Gastrocnemius medialis (tissue), 4 donors: ENCODE results near the gene CLASP1. TPM values are rescaled to one million over a fixed set of nuclear protein-coding genes. Genes with fewer than 3 reads are reported as not detected.

Source experiments
- ATAC-seq, 2 donors: fragments of 150-250 bp; one replicate each; pipeline ENCODE4 v1.9.1; 2016
- DNase-seq, 2 donors: peaks; one replicate each; pipeline ENCODE4 v3.0.0-alpha.2; 2019
- H3K27ac ChIP-seq, 4 donors: fragments of 200-600 bp; sonication (generic); 1 replicate in 1 of 4; 2 replicates in 3 of 4; pipeline ENCODE4 v1.5.1; 2016 to 2018; ENCODE audit warnings: mild to moderate bottlenecking in 2 of 4, moderate library complexity in 1 of 4
- H3K27me3 ChIP-seq, 3 donors: fragments of 200-600 bp; sonication (generic) in 2 of 3; 1 replicate in 1 of 3; 2 replicates in 2 of 3; pipeline versions ENCODE4 v1.5.1 to v1.6.0; 2016 to 2019; ENCODE audit warnings: mild to moderate bottlenecking in 1 of 3, moderate library complexity in 1 of 3
- H3K36me3 ChIP-seq, 2 donors: fragments of 200-600 bp; sonication (generic) in 1 of 2; one replicate each; pipeline ENCODE4 v1.5.1; 2017 to 2018
- H3K4me1 ChIP-seq, 2 donors: fragments of 200-600 bp; sonication (generic) in 1 of 2; one replicate each; pipeline ENCODE4 v1.5.1; 2016 to 2017; ENCODE audit warnings: mild to moderate bottlenecking in 2 of 2
- H3K4me3 ChIP-seq, 4 donors: fragments of 200-600 bp; sonication (generic) in 3 of 4; 1 replicate in 1 of 4; 2 replicates in 3 of 4; pipeline ENCODE4 v1.5.1; 2016 to 2019; ENCODE audit warnings: mild to moderate bottlenecking in 2 of 4
- H3K9me3 ChIP-seq, 3 donors: fragments of 200-600 bp; sonication (generic) in 2 of 3; 1 replicate in 1 of 3; 2 replicates in 2 of 3; pipeline ENCODE4 v1.5.1; 2016 to 2019
- POLR2A ChIP-seq, 2 donors: fragments of 450-650 bp; IDR thresholded peaks; one replicate each; pipeline ENCODE4 v1.6.1; 2017; ENCODE audit warnings: antibody characterized with exemption in 2 of 2, mild to moderate bottlenecking in 2 of 2, moderate library complexity in 2 of 2
- in situ Hi-C, 4 donors: fragments of 200-750 bp; cut with MboI; loops; one replicate each; pipeline versions ENCODE4 v1.15.0 to v1.8.0; 2017; ENCODE audit warnings: low sequenced_read_pairs in 4 of 4
- intact Hi-C: fragments of 100-400 bp; cut with DNase I; formaldehyde crosslinking; loops from one replicate; pipeline ENCODE4 v1.15.1; 2023; ENCODE audit warnings: low total_unique reads
- total RNA-seq, 4 donors: library from RNA; depleted of rRNA; stranded (reverse); fragments of >200 nt; gene quantifications; one replicate each; pipeline versions ENCODE4 v1.1.0 to v1.2.3, GENCODE V29; 2016
- TF ChIP-seq, protein P1 (sequence below), 5 experiments: fragments of 450-650 bp in 3 of 5; fragments of 200-600 bp in 2 of 5; sonication (generic) in 2 of 5; IDR thresholded peaks in 4 of 5; conservative IDR thresholded peaks in 1 of 5; 1 replicate in 4 of 5; 2 replicates in 1 of 5; pipeline ENCODE4 v1.5.1; 2016 to 2019; ENCODE audit warnings: antibody characterized with exemption in 5 of 5, mild to moderate bottlenecking in 3 of 5, moderate library complexity in 3 of 5

Gene CLASP1
- total RNA-seq, 4 donors from 2014 or later = 50.1 to 73.9 (median 61.4) TPM

DNA sequence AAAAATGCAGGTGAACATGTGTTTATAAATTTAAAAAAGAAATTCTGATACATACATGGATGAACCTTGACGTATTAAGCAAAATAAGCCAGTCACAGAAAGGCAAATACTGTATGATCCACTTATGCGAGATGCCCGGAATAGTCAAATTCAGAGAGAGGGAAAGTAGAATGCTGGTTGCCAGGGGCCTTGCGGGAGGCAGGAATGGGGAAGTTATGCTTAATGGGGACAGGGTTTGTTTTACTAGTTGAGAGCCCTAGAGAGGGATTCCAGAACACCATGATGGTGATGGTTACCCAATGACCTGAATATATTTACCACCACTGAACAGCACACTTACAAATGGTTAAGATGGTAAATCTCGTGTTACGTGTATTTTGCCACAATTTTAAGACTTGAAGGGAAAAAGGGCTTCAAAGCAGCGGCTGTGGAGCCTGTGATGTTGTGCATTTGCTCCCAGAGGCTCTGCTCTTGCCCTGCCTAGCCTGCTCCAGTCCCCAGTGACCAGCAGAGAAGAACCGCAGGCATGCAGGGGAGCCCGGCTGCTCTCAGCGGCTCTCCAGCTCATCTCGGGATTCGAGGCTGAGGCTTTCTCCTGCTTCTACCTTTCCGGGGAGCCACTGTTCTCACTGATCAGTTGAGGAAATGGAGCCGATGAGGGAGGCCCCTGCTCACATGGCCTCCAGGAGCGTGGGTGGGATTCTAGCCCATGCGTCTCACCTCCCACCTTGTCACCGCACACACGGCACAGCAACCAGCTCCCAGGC lies 312.6 kb downstream of the CLASP1 start:
- Histone ChIP-seq H3K4me3 (no peak overlapping the region), H3K27ac (no peak overlapping the region), H3K4me1 (peaks cover 3 to 24% of the 10 kb centered on the region in 2 donors), H3K36me3 (peaks cover 0 to 31% of the 10 kb centered on the region in 2 donors), H3K27me3 (no peaks in the 10 kb centered on the region), H3K9me3 (no peaks in the 10 kb centered on the region)
- ATAC-seq = no peak
- TF ChIP-seq, protein P1, sequence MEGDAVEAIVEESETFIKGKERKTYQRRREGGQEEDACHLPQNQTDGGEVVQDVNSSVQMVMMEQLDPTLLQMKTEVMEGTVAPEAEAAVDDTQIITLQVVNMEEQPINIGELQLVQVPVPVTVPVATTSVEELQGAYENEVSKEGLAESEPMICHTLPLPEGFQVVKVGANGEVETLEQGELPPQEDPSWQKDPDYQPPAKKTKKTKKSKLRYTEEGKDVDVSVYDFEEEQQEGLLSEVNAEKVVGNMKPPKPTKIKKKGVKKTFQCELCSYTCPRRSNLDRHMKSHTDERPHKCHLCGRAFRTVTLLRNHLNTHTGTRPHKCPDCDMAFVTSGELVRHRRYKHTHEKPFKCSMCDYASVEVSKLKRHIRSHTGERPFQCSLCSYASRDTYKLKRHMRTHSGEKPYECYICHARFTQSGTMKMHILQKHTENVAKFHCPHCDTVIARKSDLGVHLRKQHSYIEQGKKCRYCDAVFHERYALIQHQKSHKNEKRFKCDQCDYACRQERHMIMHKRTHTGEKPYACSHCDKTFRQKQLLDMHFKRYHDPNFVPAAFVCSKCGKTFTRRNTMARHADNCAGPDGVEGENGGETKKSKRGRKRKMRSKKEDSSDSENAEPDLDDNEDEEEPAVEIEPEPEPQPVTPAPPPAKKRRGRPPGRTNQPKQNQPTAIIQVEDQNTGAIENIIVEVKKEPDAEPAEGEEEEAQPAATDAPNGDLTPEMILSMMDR (IDR thresholded peaks at IDR 0.05 in 4 of 5, conservative IDR thresholded peaks at IDR 0.05 in 1 of 5) = no peak
- no peak for TF ChIP-seq POLR2A (IDR thresholded peaks at IDR 0.05)
- in situ Hi-C loops (loop anchor here in 1 of 4 donors (25.0 kb wide), 1 partner anchor 624 kb away; no protein-coding TSS in a partner anchor), intact Hi-C loops (no loop called here)
- no peak for DNase-seq

DNA sequence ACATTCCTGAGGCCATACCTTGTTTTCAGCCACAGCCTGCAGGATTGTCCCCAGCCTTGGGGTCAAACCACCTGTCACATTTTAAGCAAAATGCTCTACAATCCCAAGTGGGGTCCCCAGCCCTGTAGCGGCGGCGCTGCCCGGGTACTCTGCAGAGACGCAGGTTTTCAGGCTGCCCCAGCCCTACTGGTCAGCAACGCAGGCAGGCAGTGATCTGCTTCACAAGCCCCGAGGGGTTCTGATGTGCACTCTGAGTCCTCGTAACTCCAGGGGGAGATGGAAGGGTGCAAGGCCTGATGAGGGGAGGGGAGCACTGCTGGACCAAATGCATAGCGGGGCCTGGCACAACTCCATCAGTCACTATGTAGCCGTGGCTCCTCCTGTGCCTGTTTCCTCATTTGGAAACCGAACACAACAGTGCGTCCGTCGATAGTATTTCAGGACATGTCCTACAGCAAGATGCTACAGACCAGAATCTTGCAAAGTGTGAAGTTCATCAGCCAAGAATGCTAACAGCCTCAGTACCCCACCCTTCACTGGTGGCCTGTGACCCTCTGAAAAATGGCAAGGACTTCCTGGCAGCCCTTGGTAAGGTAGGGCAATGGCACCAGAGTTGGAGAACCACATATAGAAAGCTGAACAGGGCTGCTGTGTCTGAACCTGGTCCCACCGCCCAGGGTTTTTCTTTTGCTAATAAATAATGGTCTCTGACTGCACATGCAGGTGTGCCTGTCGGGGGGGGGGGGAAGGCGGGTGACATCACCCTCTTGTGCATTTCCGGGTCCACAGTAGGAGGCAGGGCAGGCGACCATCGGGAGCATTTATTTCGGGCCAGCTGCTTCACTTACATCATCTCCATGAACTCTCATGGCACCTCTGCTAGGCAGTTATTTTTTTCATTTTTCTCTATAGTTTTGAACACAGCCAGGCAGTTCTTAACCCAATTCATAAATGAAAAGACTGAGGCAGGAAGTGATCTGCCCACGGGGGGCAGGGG lies 313.7 kb downstream of the CLASP1 start:
- intact Hi-C loops = no loop called here
- in situ Hi-C loops = loop anchor here in 1 of 4 donors (25.0 kb wide), 1 partner anchor 623 kb away; no protein-coding TSS in a partner anchor
- DNase-seq = no peak
- ATAC-seq = peak; percentile 11 to 28
- Histone ChIP-seq H3K27ac (peak overlapping the region in 1 of 4 donors; percentile 68), H3K27me3 (no peaks in the 10 kb centered on the region), H3K4me1 (peaks cover 3 to 24% of the 10 kb centered on the region in 2 donors), H3K36me3 (peaks cover 0 to 22% of the 10 kb centered on the region in 2 donors), H3K4me3 (no peak overlapping the region), H3K9me3 (no peaks in the 10 kb centered on the region)
- no peak for TF ChIP-seq POLR2A (IDR thresholded peaks at IDR 0.05)
- TF ChIP-seq, protein P1 (IDR thresholded peaks at IDR 0.05 in 4 of 5, conservative IDR thresholded peaks at IDR 0.05 in 1 of 5) = no peak

DNA sequence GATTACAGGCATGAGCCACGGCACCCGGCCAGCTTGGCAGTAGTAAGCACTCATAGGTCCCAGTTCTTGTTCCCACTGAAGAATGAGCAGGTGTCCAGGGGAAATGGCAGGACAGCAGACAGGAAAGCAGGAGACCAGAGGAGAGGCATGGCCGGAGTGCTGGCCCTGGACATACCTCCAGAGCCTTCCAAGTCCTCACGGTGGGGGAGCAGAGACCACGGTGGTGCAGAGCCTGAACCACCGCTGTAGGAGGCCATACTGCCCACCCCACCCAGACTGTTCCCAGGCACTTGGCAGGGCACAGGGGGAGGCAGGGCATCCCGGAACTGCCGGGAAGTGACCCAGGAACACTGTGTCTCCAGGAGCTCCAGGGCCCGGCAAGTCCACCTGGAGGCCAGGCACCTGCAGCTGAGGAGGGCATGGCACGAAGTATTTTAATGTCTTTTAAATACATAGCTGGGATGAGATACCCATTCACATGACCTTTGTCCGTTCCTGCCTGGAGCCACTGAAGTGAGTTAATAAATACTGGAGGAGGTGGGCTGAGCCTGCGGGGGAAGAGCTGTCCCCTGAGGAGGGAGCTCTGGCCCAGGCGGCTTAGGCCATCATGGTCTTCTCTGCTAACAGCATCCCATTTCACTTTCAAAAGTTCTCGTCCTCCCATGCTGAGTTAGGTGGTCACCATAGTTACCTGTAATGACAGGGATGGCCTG lies 314.5 kb downstream of the CLASP1 start:
- in situ Hi-C loops = loop anchor here in 1 of 4 donors (25.0 kb wide), 1 partner anchor 622 kb away; no protein-coding TSS in a partner anchor

DNA sequence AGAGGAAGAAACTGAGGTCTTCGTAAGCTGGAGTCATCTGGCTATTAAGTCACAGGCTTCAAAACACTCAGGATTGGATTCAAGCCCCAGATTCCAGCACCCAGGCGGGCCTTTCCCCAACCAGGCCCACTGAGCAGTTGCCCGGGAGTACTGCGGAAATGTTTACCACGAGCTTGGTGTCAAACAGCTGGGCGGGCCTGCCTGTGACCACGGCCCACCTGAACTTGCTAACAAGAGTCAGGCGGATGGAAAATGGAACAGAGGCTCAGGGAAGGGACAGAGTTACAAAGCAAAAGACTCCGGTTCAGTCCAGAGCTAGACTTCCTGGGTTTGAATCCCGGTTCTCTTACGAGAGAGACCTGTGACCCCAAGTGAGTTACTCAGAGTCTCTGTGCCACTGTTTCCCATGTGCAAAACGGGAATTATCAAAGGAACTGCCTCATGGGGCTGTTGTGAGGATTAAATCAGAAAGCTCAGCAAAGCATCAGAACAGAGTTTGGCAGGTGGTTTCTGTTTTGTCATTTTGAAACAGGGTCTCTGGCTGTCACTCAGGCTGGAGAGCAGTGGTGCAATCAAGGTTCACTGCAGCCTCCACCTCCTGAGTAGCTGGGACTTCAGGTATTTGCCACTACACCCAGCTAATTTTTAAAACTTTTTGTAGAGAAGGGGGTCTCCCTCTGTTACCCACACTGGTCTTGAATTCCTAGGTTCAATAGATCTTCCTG lies 315.3 kb downstream of the CLASP1 start:
- TF ChIP-seq POLR2A (IDR thresholded peaks at IDR 0.05) = no peak
- peaks cover 3 to 24% of the 10 kb centered on the region in 2 donors for H3K4me1 ChIP-seq
- no peaks in the 10 kb centered on the region for H3K9me3 ChIP-seq
- peak overlapping the region in 2 of 4 donors; percentile 64 to 68 for H3K27ac ChIP-seq
- DNase-seq (no peak), ATAC-seq (peak in 1 of 2 donors; percentile 5)
- H3K36me3 ChIP-seq = peaks cover 0 to 6% of the 10 kb centered on the region in 2 donors
- H3K4me3 ChIP-seq = no peak overlapping the region
- no peaks in the 10 kb centered on the region for H3K27me3 ChIP-seq
- intact Hi-C loops = no loop called here
- in situ Hi-C loops = loop anchor here in 1 of 4 donors (25.0 kb wide), 1 partner anchor 622 kb away; no protein-coding TSS in a partner anchor

More for the DNA sequence above, 314.5 kb downstream of the CLASP1 start:
- intact Hi-C loops = no loop called here
- Histone ChIP-seq H3K4me3 (no peak overlapping the region), H3K27ac (peak overlapping the region in 3 of 4 donors; percentile 3 to 68 (median 64)), H3K36me3 (peaks cover 0 to 13% of the 10 kb centered on the region in 2 donors), H3K27me3 (no peaks in the 10 kb centered on the region), H3K9me3 (no peaks in the 10 kb centered on the region), H3K4me1 (peaks cover 3 to 24% of the 10 kb centered on the region in 2 donors)
- peak; percentile 72 to 81 for ATAC-seq
- no peak for TF ChIP-seq POLR2A (IDR thresholded peaks at IDR 0.05)
- peak; percentile 59 to 68 for DNase-seq
